ENCODE measurements around the gene RASSF10. TPM values are rescaled to one million over a fixed set of nuclear protein-coding genes. Genes with fewer than 3 reads are reported as not detected.

Gene RASSF10
- total RNA-seq, 1 experiment from 2014 or later, result not detected

DNA sequence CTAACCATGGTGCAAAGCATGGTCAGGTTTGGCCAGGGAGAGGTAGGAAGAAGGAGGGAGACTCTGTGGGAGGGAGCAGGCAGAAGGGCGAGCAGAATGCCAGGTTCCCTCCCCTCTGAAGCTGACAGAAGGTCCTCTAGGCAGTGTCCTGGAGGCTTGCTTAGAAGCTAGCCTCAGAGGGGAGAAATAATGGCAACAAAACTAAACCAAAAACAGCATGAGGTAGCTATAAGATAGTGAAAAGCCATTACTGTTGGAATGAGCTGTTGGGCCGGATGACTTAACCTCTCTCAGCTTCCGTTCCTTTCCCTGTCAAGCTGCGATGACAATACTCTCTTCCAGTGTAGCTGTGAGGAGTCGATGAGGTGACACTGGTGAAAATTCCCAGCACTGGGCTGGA is 36.6 kb downstream of the RASSF10 start:
- TF ChIP-seq CTCF (IDR thresholded peaks at IDR 0.05; ENCODE audit: unreplicated experiment), result no peak
- ChIA-PET CTCF (interaction anchor here (1.0 to 1.5 kb wide), 3 partner anchors 10 to 123 kb away, joined by 3 read pairs; no protein-coding TSS in a partner anchor), POLR2A (interaction anchor here (0.7 kb wide), 1 partner anchor 13 kb away, joined by 3 read pairs; no protein-coding TSS in a partner anchor)
- H3K27ac Mint-ChIP-seq (ENCODE audit: low read depth, unreplicated experiment), result no peak overlapping the region
- BruUV-seq (replicated peaks), result no TSS peak
- H3K27me3 Mint-ChIP-seq (ENCODE audit: insufficient read depth, unreplicated experiment), result no peaks in the 10 kb centered on the region
- DNase-seq (ENCODE audit: unreplicated experiment), result no peak
- H3K4me3 Mint-ChIP-seq (ENCODE audit: unreplicated experiment), result no peak overlapping the region
- intact Hi-C loops (cut with micrococcal nuclease), result no loop called here
- H3K9me3 Mint-ChIP-seq (ENCODE audit: unreplicated experiment), result no peaks in the 10 kb centered on the region
- H3K36me3 Mint-ChIP-seq (ENCODE audit: insufficient read depth, unreplicated experiment), result no peaks in the 10 kb centered on the region
- no peaks in the 10 kb centered on the region for H3K4me1 Mint-ChIP-seq (ENCODE audit: insufficient read depth, unreplicated experiment)

GRCh38 chr11:13046637-13047570 is 37.8 kb downstream of the RASSF10 start:
- no peak for TF ChIP-seq CTCF (IDR thresholded peaks at IDR 0.05; ENCODE audit: unreplicated experiment)

DNA sequence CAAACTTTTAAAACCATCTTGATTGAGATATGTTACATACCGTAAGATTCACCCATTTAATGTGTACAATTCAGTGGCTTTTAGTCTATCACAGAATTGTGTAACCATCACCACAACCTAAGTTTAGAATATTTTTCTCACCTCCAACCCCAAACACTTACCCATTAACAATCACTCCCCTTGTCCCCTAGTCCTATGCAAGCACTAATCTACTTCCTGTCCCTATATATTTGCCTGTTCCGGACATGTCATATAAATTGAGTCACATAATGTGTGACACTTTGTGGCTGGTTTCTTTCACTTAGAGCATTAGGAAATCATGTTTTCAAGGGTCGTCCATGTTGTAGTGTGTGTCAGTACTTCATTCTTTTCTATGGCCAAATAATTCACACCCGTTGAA is 38.8 kb downstream of the RASSF10 start:
- BruUV-seq (replicated peaks), result no TSS peak
- Mint-ChIP-seq H3K4me3 (ENCODE audit: unreplicated experiment) (no peak overlapping the region), H3K4me1 (ENCODE audit: insufficient read depth, unreplicated experiment) (peaks cover 10% of the 10 kb centered on the region), H3K27me3 (ENCODE audit: insufficient read depth, unreplicated experiment) (no peaks in the 10 kb centered on the region), H3K9me3 (ENCODE audit: unreplicated experiment) (no peaks in the 10 kb centered on the region), H3K27ac (ENCODE audit: low read depth, unreplicated experiment) (no peak overlapping the region), H3K36me3 (ENCODE audit: insufficient read depth, unreplicated experiment) (no peaks in the 10 kb centered on the region)
- TF ChIP-seq CTCF (IDR thresholded peaks at IDR 0.05; ENCODE audit: unreplicated experiment), result no peak
- intact Hi-C loops (cut with micrococcal nuclease), result no loop called here
- POLR2A ChIA-PET, result interaction anchor here (1.0 kb wide), 1 partner anchor 213 kb away, joined by 3 read pairs; no protein-coding TSS in a partner anchor
- CTCF ChIA-PET, result no interaction called here
- DNase-seq (ENCODE audit: unreplicated experiment), result no peak

More at GRCh38 chr11:13046637-13047570, 37.8 kb downstream of the RASSF10 start:
- POLR2A ChIA-PET, result interaction anchor here (0.6 to 1.0 kb wide), 3 partner anchors 15 to 214 kb away, joined by 3 read pairs; no protein-coding TSS in a partner anchor
- H3K9me3 Mint-ChIP-seq (ENCODE audit: unreplicated experiment), result no peaks in the 10 kb centered on the region
- intact Hi-C loops (cut with micrococcal nuclease), result no loop called here
- no TSS peak for BruUV-seq (replicated peaks)
- H3K27ac Mint-ChIP-seq (ENCODE audit: low read depth, unreplicated experiment), result no peak overlapping the region
- no peaks in the 10 kb centered on the region for H3K36me3 Mint-ChIP-seq (ENCODE audit: insufficient read depth, unreplicated experiment)
- no peak overlapping the region for H3K4me3 Mint-ChIP-seq (ENCODE audit: unreplicated experiment)
- H3K4me1 Mint-ChIP-seq (ENCODE audit: insufficient read depth, unreplicated experiment), result peaks cover 9% of the 10 kb centered on the region
- CTCF ChIA-PET, result interaction anchor here (1.0 to 1.2 kb wide), 2 partner anchors 8 to 12 kb away, joined by 3 read pairs; no protein-coding TSS in a partner anchor
- H3K27me3 Mint-ChIP-seq (ENCODE audit: insufficient read depth, unreplicated experiment), result no peaks in the 10 kb centered on the region
- DNase-seq (ENCODE audit: unreplicated experiment), result no peak

GRCh38 chr11:13051257-13051656 is 42.1 kb downstream of the RASSF10 start:
- DNase-seq (ENCODE audit: unreplicated experiment), result peak; percentile 60
- Mint-ChIP-seq H3K4me3 (ENCODE audit: unreplicated experiment) (no peak overlapping the region), H3K36me3 (ENCODE audit: insufficient read depth, unreplicated experiment) (no peaks in the 10 kb centered on the region), H3K9me3 (ENCODE audit: unreplicated experiment) (no peaks in the 10 kb centered on the region), H3K27me3 (ENCODE audit: insufficient read depth, unreplicated experiment) (no peaks in the 10 kb centered on the region), H3K4me1 (ENCODE audit: insufficient read depth, unreplicated experiment) (peaks cover 35% of the 10 kb centered on the region), H3K27ac (ENCODE audit: low read depth, unreplicated experiment) (peak overlapping the region; percentile 72)
- BruUV-seq (replicated peaks), result no TSS peak
- CTCF ChIA-PET, result interaction anchor here (1.1 kb wide), 1 partner anchor 10 kb away, joined by 4 read pairs; no protein-coding TSS in a partner anchor
- no peak for TF ChIP-seq CTCF (IDR thresholded peaks at IDR 0.05; ENCODE audit: unreplicated experiment)
- intact Hi-C loops (cut with micrococcal nuclease), result no loop called here
- POLR2A ChIA-PET, result interaction anchor here (1.0 kb wide), 1 partner anchor 9 kb away, joined by 5 read pairs; no protein-coding TSS in a partner anchor

Measured in MCF 10A (cell line).